GM10248 (cell line): ENCODE results near the gene PDE4B.

Experiments
- CTCF ChIA-PET: fragments of 300-600 bp; sonication (Branson Sonifier 250); formaldehyde crosslinking; extraction: SDS; loops from one replicate; lab custom pipeline; 2021; ENCODE audit warnings: antibody characterized with exemption; lab: Yijun Ruan, JAX
- POLR2A ChIA-PET: fragments of 350-650 bp; sonication (Branson Sonifier 250); formaldehyde crosslinking; extraction: SDS; loops from one replicate; lab custom pipeline; 2020; ENCODE audit warnings: antibody characterized with exemption; lab: Yijun Ruan, JAX
- DNase-seq: peaks from one replicate; pipeline ENCODE4 v3.0.0; 2012; ENCODE audit errors: extremely low spot score
- CTCF ChIP-seq: IDR thresholded peaks from 2 replicates; pipeline ENCODE4 v1.5.1; 2012; ENCODE audit warnings: mild to moderate bottlenecking, low read depth; ENCODE audit errors: extremely low read depth, missing control alignments, control extremely low read depth

The PDE4B gene

GRCh38 chr1:66300972-66301451 is 508.3 kb downstream of the PDE4B start:
- no peak for TF ChIP-seq CTCF
- CTCF ChIA-PET, result interaction anchor here (0.8 to 6.7 kb wide), 9 partner anchors 8 to 145 kb away, joined by 3 to 45 read pairs (median 3); no protein-coding TSS in a partner anchor
- DNase-seq, result peak; percentile 18
- POLR2A ChIA-PET, result interaction anchor here (0.7 kb wide), 1 partner anchor 18 kb away, joined by 3 read pairs; no protein-coding TSS in a partner anchor

GRCh38 chr1:66302184-66302742 is 509.6 kb downstream of the PDE4B start:
- DNase-seq, result no peak
- ChIA-PET POLR2A (no interaction called here), CTCF (interaction anchor here (1.1 to 6.7 kb wide), 13 partner anchors 10 to 201 kb away, joined by 3 to 45 read pairs (median 6); no protein-coding TSS in a partner anchor)
- no peak for TF ChIP-seq CTCF

DNA sequence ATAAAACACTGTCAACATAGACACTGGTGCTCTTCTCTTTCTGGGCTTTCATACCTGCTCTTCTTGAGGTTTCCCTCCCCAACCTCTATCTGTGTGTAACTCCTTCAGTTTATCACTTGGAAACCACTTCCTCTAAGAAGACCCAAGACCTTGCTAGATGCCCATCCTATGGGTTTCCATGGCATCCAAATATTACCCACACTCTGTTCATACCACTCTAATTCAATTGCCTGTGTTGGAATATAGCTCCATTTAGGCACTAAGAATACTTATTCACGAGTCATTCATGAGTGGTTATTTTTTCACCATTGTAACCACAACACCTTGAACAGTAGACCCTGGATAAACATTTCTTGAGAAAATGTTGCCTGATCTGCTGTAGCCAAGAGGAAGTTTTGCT is 510.1 kb downstream of the PDE4B start:
- POLR2A ChIA-PET, result no interaction called here

DNA sequence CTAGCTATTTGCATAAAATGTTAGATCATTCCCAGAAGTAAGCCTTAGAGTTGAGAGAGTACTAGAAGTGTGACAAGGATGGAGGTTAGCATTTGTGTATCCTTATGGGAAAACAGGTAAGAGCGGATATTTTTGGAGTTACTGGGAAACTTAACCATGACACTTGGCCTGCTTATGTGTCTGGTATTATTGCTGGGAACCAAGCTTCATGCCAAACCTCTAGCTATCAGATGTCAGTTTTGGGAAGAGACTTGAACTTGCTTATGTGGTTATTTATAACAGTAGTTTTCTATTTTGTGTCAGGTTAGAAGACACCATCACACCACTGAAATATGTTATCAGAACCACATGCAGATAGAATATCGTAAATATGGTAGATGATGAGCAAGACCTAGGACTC is 511.0 kb downstream of the PDE4B start:
- no peak for TF ChIP-seq CTCF
- ChIA-PET POLR2A (no interaction called here), CTCF (interaction anchor here (0.9 to 6.7 kb wide), 10 partner anchors 8 to 200 kb away, joined by 3 to 45 read pairs (median 6); no protein-coding TSS in a partner anchor)
- DNase-seq, result no peak

More for the DNA sequence above, 510.1 kb downstream of the PDE4B start:
- no peak for TF ChIP-seq CTCF
- DNase-seq, result no peak
- CTCF ChIA-PET, result interaction anchor here (0.9 to 6.7 kb wide), 12 partner anchors 9 to 201 kb away, joined by 3 to 45 read pairs (median 6); no protein-coding TSS in a partner anchor

GRCh38 chr1:66304128-66304527 is 511.4 kb downstream of the PDE4B start:
- ChIA-PET CTCF (interaction anchor here (0.9 to 6.7 kb wide), 9 partner anchors 10 to 200 kb away, joined by 3 to 45 read pairs (median 7); no protein-coding TSS in a partner anchor), POLR2A (no interaction called here)
- TF ChIP-seq CTCF, result no peak
- DNase-seq, result no peak

DNA sequence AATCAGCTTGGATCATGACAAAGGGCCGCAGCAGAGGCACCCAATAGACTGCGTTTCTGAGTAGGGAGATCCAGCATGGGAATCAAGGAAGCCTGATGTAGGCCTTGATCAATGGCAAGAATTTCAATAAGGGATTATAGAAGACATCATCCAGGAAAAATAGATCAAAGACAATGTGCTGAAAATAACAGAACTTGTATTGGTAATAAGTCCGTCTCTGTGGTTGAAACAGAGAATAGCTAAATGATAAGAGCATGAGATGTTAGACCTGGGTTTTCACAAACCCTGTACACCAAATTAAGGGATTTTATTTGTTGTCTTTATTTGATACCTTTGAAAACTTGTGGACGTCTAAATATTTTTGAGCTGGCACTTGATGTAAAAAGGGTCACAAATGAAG is 513.2 kb downstream of the PDE4B start:
- POLR2A ChIA-PET, result no interaction called here
- CTCF ChIA-PET, result interaction anchor here (0.8 to 6.7 kb wide), 8 partner anchors 8 to 140 kb away, joined by 3 to 45 read pairs (median 4); no protein-coding TSS in a partner anchor
- no peak for DNase-seq
- no peak for TF ChIP-seq CTCF
